ENCODE data around the gene ANKMY2.

Gene ANKMY2

DNA sequence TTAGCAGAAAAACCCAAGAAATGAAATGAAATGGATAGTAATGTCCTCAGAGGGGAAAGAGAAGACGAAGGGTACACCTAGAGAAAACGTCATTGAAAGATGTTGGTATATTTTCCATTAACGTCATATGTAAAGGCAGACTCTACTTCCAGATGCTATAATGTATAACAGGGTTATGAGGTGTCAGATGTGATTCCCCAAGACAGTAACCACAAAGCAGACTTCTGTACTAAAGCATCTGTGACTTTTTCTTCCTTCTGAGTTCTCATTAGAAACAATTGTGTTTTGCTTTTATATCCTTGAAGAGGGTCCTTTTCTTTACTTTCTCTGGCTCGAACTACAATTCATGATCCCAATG, 81.6 kb downstream of the ANKMY2 start:
- no peak for TF ChIP-seq Cebpa-rat (IDR thresholded peaks at IDR 0.05)
- no peaks in the 10 kb centered on the region for H4K20me1 ChIP-seq
- no peaks in the 10 kb centered on the region for H3K36me3 ChIP-seq
- H3K9ac ChIP-seq = no peak overlapping the region
- H3K4me1 ChIP-seq = peaks cover 13% of the 10 kb centered on the region; the same call in 1 of the 2 replicates
- H3K4me2 ChIP-seq = peak overlapping the region; percentile 60
- H3K4me3 ChIP-seq = no peak overlapping the region
- H3K27ac ChIP-seq = no peak overlapping the region
- H3K9me3 ChIP-seq = no peaks in the 10 kb centered on the region
- no peaks in the 10 kb centered on the region for H3K27me3 ChIP-seq

DNA sequence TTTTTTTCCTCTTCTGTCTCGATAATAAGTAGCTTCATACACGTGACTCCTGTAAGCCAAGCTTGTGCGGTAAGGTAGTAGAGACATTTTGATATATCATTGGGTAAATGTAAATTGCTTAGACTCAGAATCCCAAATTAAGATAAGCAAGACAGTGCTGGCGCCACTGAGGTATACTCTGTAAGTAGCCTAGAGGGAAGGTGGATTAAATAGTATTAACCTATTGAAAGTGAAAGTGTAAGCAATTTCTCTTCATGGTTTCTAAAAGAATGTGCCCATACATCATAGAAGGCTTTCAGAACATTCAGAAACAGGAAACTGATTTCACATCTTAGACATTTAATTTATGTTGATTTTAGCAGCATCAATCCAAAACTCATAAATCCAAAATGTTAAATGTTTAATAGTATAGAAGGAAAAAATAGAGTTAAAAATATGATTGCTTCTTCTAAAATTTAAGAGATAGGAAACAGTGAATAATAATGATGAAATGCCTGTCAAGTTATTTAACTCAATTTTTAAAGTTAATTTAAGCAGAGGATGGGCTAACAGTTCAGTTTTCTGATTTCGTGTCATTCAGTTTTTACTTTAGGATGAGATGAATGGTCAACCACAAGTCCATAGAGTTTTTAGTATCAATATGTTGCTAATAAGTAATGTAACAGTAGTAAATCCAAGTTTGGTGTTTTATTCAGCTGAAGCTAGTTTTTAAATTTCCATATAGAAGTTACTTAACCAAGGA, 82.1 kb downstream of the ANKMY2 start:
- no peaks in the 10 kb centered on the region for H3K27me3 ChIP-seq
- no peaks in the 10 kb centered on the region for H4K20me1 ChIP-seq
- no peak for TF ChIP-seq Cebpa-rat (IDR thresholded peaks at IDR 0.05)
- no peaks in the 10 kb centered on the region for H3K9me3 ChIP-seq
- no peak overlapping the region for H3K27ac ChIP-seq
- peak overlapping the region; percentile 60 for H3K4me2 ChIP-seq
- no peaks in the 10 kb centered on the region for H3K36me3 ChIP-seq
- no peak overlapping the region for H3K4me3 ChIP-seq
- peaks cover 13% of the 10 kb centered on the region; the same call in 1 of the 2 replicates for H3K4me1 ChIP-seq
- H3K9ac ChIP-seq = no peak overlapping the region

DNA sequence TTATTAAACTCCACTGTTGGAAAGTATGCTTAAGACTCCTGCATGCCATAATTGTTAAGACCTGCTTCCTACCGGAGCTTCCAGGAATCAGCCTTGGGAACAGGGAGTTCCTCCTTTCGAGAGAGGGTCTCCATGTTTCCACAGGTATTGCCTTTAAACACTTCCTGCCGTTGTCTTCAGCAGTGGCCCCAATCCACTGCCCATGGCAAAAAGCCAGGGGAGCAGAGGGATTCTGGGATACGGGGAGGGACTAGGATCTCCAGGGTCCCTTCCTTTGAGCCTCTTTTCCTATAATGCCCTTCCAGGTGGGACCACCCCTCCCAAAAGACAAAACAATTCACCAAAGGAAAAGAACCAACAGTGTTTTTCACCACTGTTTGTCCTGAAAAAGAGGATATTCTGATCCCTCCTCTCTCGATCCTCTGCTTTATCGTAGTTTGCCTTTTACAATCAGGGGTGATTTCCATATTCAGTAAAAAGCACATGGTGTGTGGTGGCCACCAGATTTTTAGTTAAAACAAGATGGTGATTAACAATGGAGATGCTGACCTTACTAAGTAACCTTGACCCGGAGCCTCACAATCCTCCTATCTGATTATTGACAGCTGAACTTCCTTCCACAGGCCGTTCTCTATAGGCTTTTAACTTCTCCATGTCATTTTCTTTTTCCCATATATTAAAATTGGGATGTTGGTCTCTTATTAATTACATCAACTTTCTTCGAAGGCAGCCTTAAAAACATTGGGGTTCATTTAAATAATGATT, 82.9 kb downstream of the ANKMY2 start:
- no peak overlapping the region for H3K4me3 ChIP-seq
- TF ChIP-seq Cebpa-rat (IDR thresholded peaks at IDR 0.05) = no peak
- no peaks in the 10 kb centered on the region for H3K36me3 ChIP-seq
- no peaks in the 10 kb centered on the region for H3K27me3 ChIP-seq
- H3K9me3 ChIP-seq = no peaks in the 10 kb centered on the region
- H3K4me1 ChIP-seq = peaks cover 13% of the 10 kb centered on the region; the same call in 1 of the 2 replicates
- H4K20me1 ChIP-seq = no peaks in the 10 kb centered on the region
- H3K9ac ChIP-seq = no peak overlapping the region
- H3K4me2 ChIP-seq = no peak overlapping the region; the same call in 1 of the 2 replicates
- no peak overlapping the region for H3K27ac ChIP-seq

DNA sequence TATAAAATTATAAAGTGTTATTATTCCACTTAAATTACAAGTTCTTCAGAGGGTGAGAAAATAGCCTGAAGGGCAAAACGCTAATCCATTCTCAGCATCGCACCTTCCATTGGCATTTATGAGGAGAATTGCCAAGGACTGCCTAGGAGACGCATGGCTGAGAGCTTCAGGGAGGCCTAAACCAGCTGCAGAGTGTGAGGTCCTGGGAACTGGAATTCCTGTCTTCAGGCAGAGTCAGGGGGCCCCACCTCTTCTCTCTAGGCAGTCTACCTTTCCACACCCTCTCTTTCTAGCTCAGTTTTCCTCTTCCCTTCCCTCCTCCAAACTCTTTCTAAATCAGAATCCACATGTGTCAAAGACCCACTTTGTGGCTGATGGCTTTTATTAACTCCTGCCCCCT, 83.6 kb downstream of the ANKMY2 start:
- no peak for TF ChIP-seq Cebpa-rat (IDR thresholded peaks at IDR 0.05)
- no peaks in the 10 kb centered on the region for H3K27me3 ChIP-seq
- H3K27ac ChIP-seq = no peak overlapping the region
- H4K20me1 ChIP-seq = no peaks in the 10 kb centered on the region
- H3K4me1 ChIP-seq = peaks cover 13% of the 10 kb centered on the region; the same call in 1 of the 2 replicates
- H3K9me3 ChIP-seq = no peaks in the 10 kb centered on the region
- no peak overlapping the region for H3K4me2 ChIP-seq
- H3K4me3 ChIP-seq = no peak overlapping the region
- no peaks in the 10 kb centered on the region for H3K36me3 ChIP-seq
- no peak overlapping the region for H3K9ac ChIP-seq

DNA sequence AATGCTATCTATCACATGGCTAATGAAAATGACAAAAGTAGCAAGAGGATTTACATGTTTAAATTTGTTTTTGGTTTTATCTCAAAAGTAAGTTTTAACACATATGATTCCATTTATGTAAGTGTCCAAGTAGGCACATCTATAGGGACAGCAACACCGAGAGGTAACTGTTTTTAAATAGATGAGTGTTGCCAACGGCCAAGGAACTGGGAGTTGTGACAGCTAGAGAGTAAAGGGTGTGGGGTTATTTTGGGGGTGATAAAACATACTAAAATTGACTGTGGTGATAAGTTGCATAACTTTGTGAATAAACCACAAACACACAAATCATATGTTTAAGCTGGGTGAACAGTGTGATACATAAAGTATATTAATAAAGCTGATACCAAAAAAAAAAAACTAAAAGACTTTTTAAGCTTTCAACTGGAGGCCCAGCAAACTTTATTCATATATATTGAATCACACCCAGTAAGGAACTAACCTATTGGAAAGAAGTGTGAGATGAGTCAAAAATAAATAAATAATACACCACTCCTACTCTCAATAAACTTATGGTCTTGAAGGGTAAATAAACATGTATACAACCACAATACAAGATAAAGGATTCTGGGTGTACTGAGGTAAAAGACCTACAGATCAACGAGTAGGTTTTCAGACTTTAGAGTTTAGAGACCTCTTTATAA, 85.9 kb downstream of the ANKMY2 start:
- Histone ChIP-seq H3K27me3 (no peaks in the 10 kb centered on the region), H3K4me3 (no peak overlapping the region), H3K9me3 (no peaks in the 10 kb centered on the region), H3K4me2 (no peak overlapping the region), H3K9ac (no peak overlapping the region), H3K27ac (no peak overlapping the region), H4K20me1 (no peaks in the 10 kb centered on the region), H3K4me1 (peaks cover 9% of the 10 kb centered on the region; the same call in 1 of the 2 replicates), H3K36me3 (no peaks in the 10 kb centered on the region)
- TF ChIP-seq Cebpa-rat (IDR thresholded peaks at IDR 0.05) = no peak

DNA sequence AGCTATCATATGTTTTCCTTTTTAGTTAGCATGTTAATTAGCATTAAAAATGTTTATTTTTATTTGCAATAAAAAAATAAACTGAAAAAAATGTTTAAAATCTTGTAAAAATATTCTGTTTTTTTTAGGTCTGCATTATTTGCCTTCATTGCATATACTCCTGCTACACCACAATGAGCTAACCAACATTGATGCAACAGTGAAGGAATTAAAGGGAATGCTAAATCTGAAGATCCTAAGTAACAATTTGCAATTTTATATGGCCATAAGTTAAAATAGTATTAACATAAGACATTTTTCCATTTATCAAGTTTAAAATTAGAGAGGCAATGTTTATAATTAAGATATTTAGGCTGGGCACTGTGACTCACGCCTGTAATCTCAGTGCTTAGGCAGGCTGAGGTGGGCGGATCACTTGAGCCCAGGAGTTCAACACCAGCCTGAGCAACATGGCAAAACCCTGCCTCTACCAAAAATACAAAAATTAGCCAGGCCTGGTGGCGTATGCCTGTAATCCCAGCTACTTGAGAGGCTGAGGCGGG, 86.7 kb downstream of the ANKMY2 start:
- no peak overlapping the region for H3K9ac ChIP-seq
- no peaks in the 10 kb centered on the region for H3K27me3 ChIP-seq
- H3K36me3 ChIP-seq = no peaks in the 10 kb centered on the region
- no peak overlapping the region for H3K27ac ChIP-seq
- no peak overlapping the region for H3K4me2 ChIP-seq
- H4K20me1 ChIP-seq = no peaks in the 10 kb centered on the region
- peaks cover 7% of the 10 kb centered on the region; the same call in 1 of the 2 replicates for H3K4me1 ChIP-seq
- no peak overlapping the region for H3K4me3 ChIP-seq
- no peak for TF ChIP-seq Cebpa-rat (IDR thresholded peaks at IDR 0.05)
- H3K9me3 ChIP-seq = no peaks in the 10 kb centered on the region

DNA sequence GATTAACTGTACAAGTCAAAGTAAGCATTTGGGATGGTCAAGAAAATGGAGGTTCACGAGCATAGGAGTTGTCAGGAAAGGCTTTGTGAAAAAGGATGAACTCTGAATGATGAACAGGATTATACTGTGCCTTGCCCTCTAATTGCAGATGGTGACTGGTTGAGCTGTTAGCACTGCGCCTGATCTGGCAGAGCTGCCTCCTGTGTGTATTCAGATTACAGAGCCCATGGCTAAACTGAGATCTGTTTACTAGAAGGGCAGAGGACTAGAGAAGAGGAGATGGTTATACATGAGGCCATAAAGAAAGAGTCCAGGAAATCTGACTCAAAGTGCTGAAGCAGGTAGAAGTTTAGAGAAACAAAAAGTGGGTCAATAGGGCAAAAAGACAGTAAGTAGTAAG, 89.2 kb downstream of the ANKMY2 start:
- H3K27ac ChIP-seq = no peak overlapping the region
- no peaks in the 10 kb centered on the region for H3K27me3 ChIP-seq
- no peak overlapping the region for H3K4me2 ChIP-seq
- H4K20me1 ChIP-seq = no peaks in the 10 kb centered on the region
- H3K4me1 ChIP-seq = no peaks in the 10 kb centered on the region
- TF ChIP-seq Cebpa-rat (IDR thresholded peaks at IDR 0.05) = no peak
- H3K36me3 ChIP-seq = no peaks in the 10 kb centered on the region
- H3K4me3 ChIP-seq = no peak overlapping the region
- no peak overlapping the region for H3K9ac ChIP-seq
- H3K9me3 ChIP-seq = no peaks in the 10 kb centered on the region

DNA sequence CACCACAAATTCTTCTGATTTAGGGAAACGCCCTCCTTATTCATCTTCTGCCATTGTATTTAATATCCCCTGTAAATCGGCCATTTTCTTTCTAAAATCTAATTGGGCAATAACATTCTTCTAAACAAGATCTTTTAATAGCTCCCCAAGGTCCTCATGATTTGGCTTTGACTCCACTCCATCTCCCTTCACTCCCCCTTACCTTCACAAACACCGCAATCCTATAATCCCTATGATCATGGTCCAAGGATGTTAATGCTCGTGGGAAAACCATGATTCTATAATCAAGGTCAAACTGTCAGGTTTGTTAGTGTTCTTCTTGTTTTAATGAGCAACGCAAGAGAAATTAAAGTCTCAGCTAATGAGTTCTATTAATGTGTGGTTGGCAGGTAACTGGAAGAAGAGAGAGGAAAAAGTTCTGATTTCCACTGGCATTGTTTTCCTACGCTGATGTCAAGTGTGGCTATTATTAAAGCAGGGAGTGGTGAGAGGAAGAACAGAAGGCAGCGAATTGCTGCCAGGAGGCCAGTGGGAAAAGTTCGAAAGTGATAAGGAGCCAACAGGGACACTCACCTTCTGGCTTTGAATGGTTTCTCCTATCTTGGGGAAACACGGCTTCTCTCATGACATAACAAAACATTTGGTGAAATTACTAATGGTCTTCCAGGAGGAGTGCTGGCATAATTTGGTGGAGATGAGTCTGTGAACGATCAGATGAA, 90.9 kb downstream of the ANKMY2 start:
- Histone ChIP-seq H3K9ac (no peak overlapping the region), H3K36me3 (no peaks in the 10 kb centered on the region), H3K9me3 (no peaks in the 10 kb centered on the region), H3K4me3 (no peak overlapping the region), H4K20me1 (no peaks in the 10 kb centered on the region), H3K4me2 (no peak overlapping the region), H3K27me3 (no peaks in the 10 kb centered on the region), H3K27ac (no peak overlapping the region), H3K4me1 (no peaks in the 10 kb centered on the region)
- no peak for TF ChIP-seq Cebpa-rat (IDR thresholded peaks at IDR 0.05)

DNA sequence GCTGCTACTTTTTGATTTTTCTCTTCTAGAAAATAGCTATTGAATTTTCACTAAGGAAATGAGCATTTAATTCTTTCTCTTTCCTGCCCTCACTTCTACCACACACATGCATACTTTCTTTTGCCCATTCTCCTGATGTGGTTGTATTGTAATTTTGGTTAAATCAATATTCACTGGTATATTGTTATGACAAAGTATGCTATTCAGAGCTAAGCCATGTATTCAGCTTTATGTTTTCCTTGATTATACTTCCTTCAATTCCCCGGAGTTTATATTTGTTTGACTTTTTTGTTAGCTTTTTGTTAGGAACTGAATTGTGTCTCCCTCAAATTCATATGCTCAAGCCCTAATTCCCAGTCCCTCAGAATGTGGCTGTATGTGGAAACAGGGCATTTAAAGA, 94.9 kb downstream of the ANKMY2 start:
- TF ChIP-seq Cebpa-rat (IDR thresholded peaks at IDR 0.05) = no peak
- peaks cover 4% of the 10 kb centered on the region; the same call in 1 of the 2 replicates for H3K9me3 ChIP-seq
- no peaks in the 10 kb centered on the region for H3K36me3 ChIP-seq
- no peaks in the 10 kb centered on the region for H3K27me3 ChIP-seq
- H3K4me2 ChIP-seq = no peak overlapping the region
- no peak overlapping the region for H3K27ac ChIP-seq
- no peak overlapping the region for H3K4me3 ChIP-seq
- H3K9ac ChIP-seq = no peak overlapping the region
- no peaks in the 10 kb centered on the region for H4K20me1 ChIP-seq
- no peaks in the 10 kb centered on the region for H3K4me1 ChIP-seq

Data from BLaER1 (cell line).